ENCODE measurements around the gene BEND3. TPM values are rescaled to one million over a fixed set of nuclear protein-coding genes. Genes with fewer than 3 reads are reported as not detected.

The BEND3 gene
- total RNA-seq, 2 donors from 2014 or later: 3.0 to 6.5 TPM

GRCh38 chr6:107062691-107063090 is 52.6 kb downstream of the BEND3 start:
- H3K36me3 Mint-ChIP-seq: no peaks in the 10 kb centered on the region
- H3K4me3 Mint-ChIP-seq: no peak overlapping the region
- H3K27me3 Mint-ChIP-seq: no peaks in the 10 kb centered on the region
- ATAC-seq (no peak), DNase-seq (ENCODE audit: low spot score) (no peak)
- H3K9me3 Mint-ChIP-seq: no peaks in the 10 kb centered on the region
- H3K4me1 Mint-ChIP-seq (ENCODE audit: low read depth in 2 of 2): peaks cover 20 to 23% of the 10 kb centered on the region in 2 donors
- no peak overlapping the region for H3K27ac Mint-ChIP-seq

GRCh38 chr6:107061125-107062020 is 53.9 kb downstream of the BEND3 start:
- Mint-ChIP-seq H3K4me3 (peak overlapping the region; percentile 47), H3K36me3 (no peaks in the 10 kb centered on the region), H3K4me1 (ENCODE audit: low read depth in 2 of 2) (peaks cover 20 to 23% of the 10 kb centered on the region in 2 donors), H3K27me3 (no peaks in the 10 kb centered on the region), H3K27ac (peak overlapping the region in 1 of 2 donors; percentile 53), H3K9me3 (no peaks in the 10 kb centered on the region)
- ATAC-seq (peak in 1 of 2 donors; percentile 40), DNase-seq (ENCODE audit: low spot score) (no peak)

- H3K36me3 Mint-ChIP-seq: no peaks in the 10 kb centered on the region
- ATAC-seq (no peak), DNase-seq (ENCODE audit: low spot score) (no peak)
- H3K9me3 Mint-ChIP-seq: no peaks in the 10 kb centered on the region
- no peak overlapping the region for H3K4me3 Mint-ChIP-seq
- H3K4me1 Mint-ChIP-seq (ENCODE audit: low read depth in 2 of 2): peaks cover 20 to 23% of the 10 kb centered on the region in 2 donors
- H3K27me3 Mint-ChIP-seq: no peaks in the 10 kb centered on the region
- H3K27ac Mint-ChIP-seq: no peak overlapping the region
These were observed 54.6 kb downstream of the BEND3 start for GRCh38 chr6:107060704-107061103.

- Mint-ChIP-seq H3K9me3 (no peaks in the 10 kb centered on the region), H3K27me3 (no peaks in the 10 kb centered on the region), H3K27ac (no peak overlapping the region), H3K4me3 (no peak overlapping the region), H3K4me1 (ENCODE audit: low read depth in 2 of 2) (peaks cover 13 to 14% of the 10 kb centered on the region in 2 donors), H3K36me3 (no peaks in the 10 kb centered on the region)
- DNase-seq (ENCODE audit: low spot score): no peak
- no peak for ATAC-seq
These were observed 55.7 kb downstream of the BEND3 start for GRCh38 chr6:107059606-107060005.

GRCh38 chr6:107057679-107058078 is 57.6 kb downstream of the BEND3 start:
- no peak for ATAC-seq
- Mint-ChIP-seq H3K27ac (no peak overlapping the region), H3K27me3 (no peaks in the 10 kb centered on the region)

GRCh38 chr6:107056796-107057195 is 58.5 kb downstream of the BEND3 start:
- no peaks in the 10 kb centered on the region for H3K36me3 Mint-ChIP-seq
- no peak overlapping the region for H3K4me3 Mint-ChIP-seq
- peaks cover 8 to 9% of the 10 kb centered on the region in 2 donors for H3K4me1 Mint-ChIP-seq (ENCODE audit: low read depth in 2 of 2)
- H3K27me3 Mint-ChIP-seq: no peaks in the 10 kb centered on the region
- H3K9me3 Mint-ChIP-seq: no peaks in the 10 kb centered on the region
- ATAC-seq: no peak
- DNase-seq (ENCODE audit: low spot score): no peak
- no peak overlapping the region for H3K27ac Mint-ChIP-seq

More at GRCh38 chr6:107057679-107058078, 57.6 kb downstream of the BEND3 start:
- Mint-ChIP-seq H3K4me1 (ENCODE audit: low read depth in 2 of 2) (peaks cover 11% of the 10 kb centered on the region in 2 donors), H3K9me3 (no peaks in the 10 kb centered on the region), H3K4me3 (no peak overlapping the region), H3K36me3 (no peaks in the 10 kb centered on the region)
- DNase-seq (ENCODE audit: low spot score): no peak

GRCh38 chr6:107047807-107048206 is 67.5 kb downstream of the BEND3 start:
- H3K27me3 Mint-ChIP-seq: no peaks in the 10 kb centered on the region
- no peak overlapping the region for H3K4me3 Mint-ChIP-seq
- H3K9me3 Mint-ChIP-seq: no peaks in the 10 kb centered on the region
- ATAC-seq (no peak), DNase-seq (ENCODE audit: low spot score) (no peak)
- no peaks in the 10 kb centered on the region for H3K4me1 Mint-ChIP-seq (ENCODE audit: low read depth in 2 of 2)
- peaks cover 4% of the 10 kb centered on the region for H3K36me3 Mint-ChIP-seq
- H3K27ac Mint-ChIP-seq: no peak overlapping the region

GRCh38 chr6:107045826-107046675 is 69.3 kb downstream of the BEND3 start:
- Mint-ChIP-seq H3K4me3 (no peak overlapping the region), H3K36me3 (peaks cover 4% of the 10 kb centered on the region), H3K27ac (no peak overlapping the region), H3K4me1 (ENCODE audit: low read depth in 2 of 2) (no peaks in the 10 kb centered on the region), H3K9me3 (no peaks in the 10 kb centered on the region), H3K27me3 (no peaks in the 10 kb centered on the region)
- DNase-seq (ENCODE audit: low spot score) (no peak), ATAC-seq (no peak)

- H3K9me3 Mint-ChIP-seq: no peaks in the 10 kb centered on the region
- no peak overlapping the region for H3K4me3 Mint-ChIP-seq
- no peak overlapping the region for H3K27ac Mint-ChIP-seq
- H3K36me3 Mint-ChIP-seq: no peaks in the 10 kb centered on the region
- H3K4me1 Mint-ChIP-seq (ENCODE audit: low read depth in 2 of 2): peaks cover 21 to 29% of the 10 kb centered on the region in 2 donors
- ATAC-seq (no peak), DNase-seq (ENCODE audit: low spot score) (no peak)
- H3K27me3 Mint-ChIP-seq: no peaks in the 10 kb centered on the region
These were observed 82.2 kb downstream of the BEND3 start for GRCh38 chr6:107033126-107033525.

GRCh38 chr6:107032051-107032450 is 83.3 kb downstream of the BEND3 start:
- H3K9me3 Mint-ChIP-seq: no peaks in the 10 kb centered on the region
- no peak overlapping the region for H3K4me3 Mint-ChIP-seq
- no peak for ATAC-seq
- H3K27me3 Mint-ChIP-seq: no peaks in the 10 kb centered on the region
- no peaks in the 10 kb centered on the region for H3K36me3 Mint-ChIP-seq
- no peak for DNase-seq (ENCODE audit: low spot score)
- H3K27ac Mint-ChIP-seq: peak overlapping the region in 1 of 2 donors; percentile 12
- peaks cover 21 to 29% of the 10 kb centered on the region in 2 donors for H3K4me1 Mint-ChIP-seq (ENCODE audit: low read depth in 2 of 2)

- H3K9me3 Mint-ChIP-seq: no peaks in the 10 kb centered on the region
- peak overlapping the region; percentile 92 for H3K4me3 Mint-ChIP-seq
- peak overlapping the region in 1 of 2 donors; percentile 17 for H3K27ac Mint-ChIP-seq
- peaks cover 21 to 29% of the 10 kb centered on the region in 2 donors for H3K4me1 Mint-ChIP-seq (ENCODE audit: low read depth in 2 of 2)
- H3K27me3 Mint-ChIP-seq: no peaks in the 10 kb centered on the region
- ATAC-seq: no peak
- DNase-seq (ENCODE audit: low spot score): no peak
- no peaks in the 10 kb centered on the region for H3K36me3 Mint-ChIP-seq
These were observed 85.2 kb downstream of the BEND3 start for GRCh38 chr6:107030151-107030550.

GRCh38 chr6:107026965-107027364 is 88.3 kb downstream of the BEND3 start:
- ATAC-seq (no peak), DNase-seq (ENCODE audit: low spot score) (no peak)
- Mint-ChIP-seq H3K9me3 (no peaks in the 10 kb centered on the region), H3K27ac (no peak overlapping the region), H3K27me3 (no peaks in the 10 kb centered on the region), H3K4me3 (peak overlapping the region; percentile 34), H3K4me1 (ENCODE audit: low read depth in 2 of 2) (peaks cover 20 to 21% of the 10 kb centered on the region in 2 donors), H3K36me3 (no peaks in the 10 kb centered on the region)

GRCh38 chr6:107021446-107022185 is 93.7 kb downstream of the BEND3 start:
- Mint-ChIP-seq H3K36me3 (no peaks in the 10 kb centered on the region), H3K27me3 (peaks cover 2 to 4% of the 10 kb centered on the region in 2 donors), H3K4me3 (no peak overlapping the region), H3K4me1 (ENCODE audit: low read depth in 2 of 2) (no peaks in the 10 kb centered on the region), H3K27ac (no peak overlapping the region), H3K9me3 (no peaks in the 10 kb centered on the region)
- no peak for DNase-seq (ENCODE audit: low spot score)
- no peak for ATAC-seq

Data from natural killer cell treated with Interleukin-12 subunit alpha and Interleukin-12 subunit beta and Interleukin-15 and Interleukin-18, amount 100 ng/mL, for 72 hours (primary cell).